ENCODE results near the gene WRAP73. TPM values are rescaled to one million over a fixed set of nuclear protein-coding genes. Genes with fewer than 3 reads are reported as not detected.
"Not testable (repeated sequence)": the region's sequence is repeated elsewhere in the genome, so short reads cannot be mapped to it uniquely, and the experiment has no call there.

Gene WRAP73
- total and polyA plus RNA-seq, 9 of the 15 experiments (the other 6 are each of a cell fraction or from before 2014, with no cell fraction given), result 4.3 to 51.8 (median 30.1) TPM

GRCh38 chr1:3585940-3586568, 63.8 kb downstream of the WRAP73 start (continued):
- TF ChIP-seq ZFP91 (CRISPR knock-in tag; IDR thresholded peaks at IDR 0.05), result no peak
- TF ChIP-seq YY1 (IDR thresholded peaks at IDR 0.05; ENCODE audit: borderline replicate concordance in 1 of 3, control insufficient read depth in 1 of 3, extremely low read depth in 1 of 3, insufficient read depth in 3 of 3, insufficient read length in 1 of 3, insufficient replicate concordance in 2 of 3, low read depth in 1 of 3, low read length in 2 of 3), result no peak
- TF ChIP-seq HDAC1 (IDR thresholded peaks at IDR 0.05), result no peak
- no peak for TF ChIP-seq L3MBTL2 (IDR thresholded peaks at IDR 0.05)
- no peak for TF ChIP-seq MYBL2 (IDR thresholded peaks at IDR 0.05; ENCODE audit: low read depth)
- peak; percentile 30; the same call in 1 of the 2 replicates for TF ChIP-seq MYBL2 (CRISPR knock-in tag; IDR thresholded peaks at IDR 0.05; ENCODE audit: borderline replicate concordance)
- no peak for TF ChIP-seq PPARD (CRISPR knock-in tag; IDR thresholded peaks at IDR 0.05)

- H3K27ac ChIP-seq (ENCODE audit: extremely low read depth, low read depth, low read length); intact Hi-C loops (cut with micrococcal nuclease); in situ Hi-C loops (cut with MboI); H3K36me3 ChIP-seq (ENCODE audit: control insufficient read depth, insufficient read depth, low read length); H3K9me3 ChIP-seq (replicated peaks; ENCODE audit: control insufficient read depth, insufficient read depth, low read depth, low read length); ATAC-seq; H3K9ac ChIP-seq (ENCODE audit: insufficient read depth in 1 of 2, low read depth in 2 of 2, low read length in 2 of 2); H3K4me3 ChIP-seq; BruUV-seq (replicated peaks); DNase-seq (ENCODE audit: extremely low read depth in 1 of 4, low spot score in 3 of 4); H2AFZ ChIP-seq (ENCODE audit: low read depth, low read length); H3K9me1 ChIP-seq (ENCODE audit: control insufficient read depth, insufficient read depth, low read length); H3K4me2 ChIP-seq (ENCODE audit: insufficient read depth, low read length); H3K79me2 ChIP-seq (ENCODE audit: control insufficient read depth, insufficient read depth, low read length); POLR2A ChIA-PET; H3K4me1 ChIP-seq (replicated peaks in 1 of 2; ENCODE audit: control insufficient read depth in 2 of 2, insufficient read depth in 2 of 2, low read length in 2 of 2); CTCF ChIA-PET (ENCODE audit: low intra/inter-chr PET ratio); H4K20me1 ChIP-seq (replicated peaks; ENCODE audit: control insufficient read depth, insufficient read depth, low read length): not testable (repeated sequence)
- TF ChIP-seq EGR1 (conservative IDR thresholded peaks at IDR 0.05) (0 out of 2 replicates have a peak, but pooled peaks have one; percentile 11), MAX (CRISPR knock-in tag; IDR thresholded peaks at IDR 0.05) (0 out of 2 replicates have a peak, but pooled peaks have one; percentile 18)
- 3% methylated on average over 6 of the region's 6 CpGs for WGBS (ENCODE audit: insufficient coverage, low coverage, missing lambda C conversion rate)
- peak; percentile 75 for FAIRE-seq
- peaks cover 5 to 25% of the 10 kb centered on the region in 2 experiments; a peak in 3 of 5 replicates for H3K27me3 ChIP-seq (ENCODE audit: control insufficient read depth in 2 of 2, insufficient read depth in 2 of 2, low read length in 2 of 2)
Measured at GRCh38 chr1:3585353-3585868, 64.5 kb downstream of the WRAP73 start.
